Measurements from ENCODE around the gene ADA.
"Not testable (repeated sequence)": the region's sequence is repeated elsewhere in the genome, so short reads cannot be mapped to it uniquely, and the experiment has no call there.

GRCh38 chr20:44654210-44654609 lies 2.7 kb upstream of the ADA start:
- TF ChIP-seq EZH2phosphoT487 (IDR thresholded peaks at IDR 0.05; ENCODE audit: low read length), result not testable (repeated sequence)
- TF ChIP-seq, protein P1, sequence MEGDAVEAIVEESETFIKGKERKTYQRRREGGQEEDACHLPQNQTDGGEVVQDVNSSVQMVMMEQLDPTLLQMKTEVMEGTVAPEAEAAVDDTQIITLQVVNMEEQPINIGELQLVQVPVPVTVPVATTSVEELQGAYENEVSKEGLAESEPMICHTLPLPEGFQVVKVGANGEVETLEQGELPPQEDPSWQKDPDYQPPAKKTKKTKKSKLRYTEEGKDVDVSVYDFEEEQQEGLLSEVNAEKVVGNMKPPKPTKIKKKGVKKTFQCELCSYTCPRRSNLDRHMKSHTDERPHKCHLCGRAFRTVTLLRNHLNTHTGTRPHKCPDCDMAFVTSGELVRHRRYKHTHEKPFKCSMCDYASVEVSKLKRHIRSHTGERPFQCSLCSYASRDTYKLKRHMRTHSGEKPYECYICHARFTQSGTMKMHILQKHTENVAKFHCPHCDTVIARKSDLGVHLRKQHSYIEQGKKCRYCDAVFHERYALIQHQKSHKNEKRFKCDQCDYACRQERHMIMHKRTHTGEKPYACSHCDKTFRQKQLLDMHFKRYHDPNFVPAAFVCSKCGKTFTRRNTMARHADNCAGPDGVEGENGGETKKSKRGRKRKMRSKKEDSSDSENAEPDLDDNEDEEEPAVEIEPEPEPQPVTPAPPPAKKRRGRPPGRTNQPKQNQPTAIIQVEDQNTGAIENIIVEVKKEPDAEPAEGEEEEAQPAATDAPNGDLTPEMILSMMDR (IDR thresholded peaks at IDR 0.05; ENCODE audit: low read length), result not testable (repeated sequence)
